CD4-positive, CD25-positive, alpha-beta regulatory T cell (primary cell): Measurements from ENCODE around the gene CLTC. TPM values are rescaled to one million over a fixed set of nuclear protein-coding genes. Genes with fewer than 3 reads are reported as not detected.
"Not testable (repeated sequence)": the region's sequence is repeated elsewhere in the genome, so short reads cannot be mapped to it uniquely, and the experiment has no call there.

Experiments
- ATAC-seq, 2 donors: fragments of 150-1000 bp; cut with Tn5 transposase; one replicate each; pipeline ENCODE4 v1.10.0; 2021; ENCODE audit warnings: low read depth in 2 of 2, moderate number of reproducible peaks in 2 of 2, moderate library complexity in 1 of 2
- DNase-seq, 3 donors: peaks; one replicate each; pipeline versions ENCODE4 v3.0.0 to v3.0.0-alpha.2; 2012 to 2022; ENCODE audit warnings: mixed read lengths in 1 of 3
- H3K27ac ChIP-seq: one replicate; pipeline ENCODE4 v1.7.0; 2013; ENCODE audit warnings: mild to moderate bottlenecking, low read length; ENCODE audit not compliant: insufficient read depth, poor library complexity, severe bottlenecking
- H3K27me3 ChIP-seq: one replicate; pipeline ENCODE4 v1.7.0; 2013; ENCODE audit warnings: low read length; ENCODE audit not compliant: control insufficient read depth, insufficient read depth
- H3K36me3 ChIP-seq: one replicate; pipeline ENCODE4 v1.7.0; 2013; ENCODE audit warnings: mild to moderate bottlenecking, low read length, moderate library complexity; ENCODE audit not compliant: control insufficient read depth, insufficient read depth
- H3K4me1 ChIP-seq: 2 replicates; pipeline ENCODE4 v1.7.0; 2013; ENCODE audit warnings: mild to moderate bottlenecking, low read length; ENCODE audit not compliant: insufficient read depth, control insufficient read depth, poor library complexity, severe bottlenecking
- H3K4me3 ChIP-seq: one replicate; pipeline ENCODE4 v1.7.0; 2013; ENCODE audit warnings: low read depth, mild to moderate bottlenecking, low read length, moderate library complexity
- H3K9me3 ChIP-seq, 2 experiments: 1 replicate in 1 of 2; 2 replicates in 1 of 2; pipeline ENCODE4 v1.7.0; 2013; ENCODE audit warnings: low read length in 2 of 2, mild to moderate bottlenecking in 1 of 2, moderate library complexity in 1 of 2; ENCODE audit not compliant: control insufficient read depth in 2 of 2
- H3K27ac Mint-ChIP-seq, 3 donors: one replicate each; pipeline ENCODE4 v1.8.0; 2020 to 2022; ENCODE audit warnings: mild to moderate bottlenecking in 3 of 3, mixed read lengths in 3 of 3, moderate library complexity in 2 of 3
- H3K27me3 Mint-ChIP-seq: one replicate; pipeline ENCODE4 v1.8.0; 2022; ENCODE audit warnings: mild to moderate bottlenecking, mixed read lengths
- H3K36me3 Mint-ChIP-seq: one replicate; pipeline ENCODE4 v1.8.0; 2020; ENCODE audit warnings: mixed read lengths
- H3K4me1 Mint-ChIP-seq, 4 donors: one replicate each; pipeline ENCODE4 v1.8.0; 2020 to 2022; ENCODE audit warnings: mixed read lengths in 4 of 4, mild to moderate bottlenecking in 1 of 4
- H3K4me3 Mint-ChIP-seq, 4 donors: one replicate each; pipeline ENCODE4 v1.8.0; 2020 to 2022; ENCODE audit warnings: mild to moderate bottlenecking in 4 of 4, mixed read lengths in 4 of 4, moderate library complexity in 3 of 4
- H3K9me3 Mint-ChIP-seq, 7 donors: one replicate each; pipeline ENCODE4 v1.8.0; 2020 to 2022; ENCODE audit warnings: mixed read lengths in 7 of 7, mild to moderate bottlenecking in 3 of 7, moderate library complexity in 2 of 7
- polyA plus RNA-seq, 4 donors: library from polyadenylated mRNA; unstranded; fragments of 300-500 nt; fragmentation: Illumina TruSeq; gene quantifications; one replicate each; pipeline ENCODE4 v1.2.3, GENCODE V29; 2021
- total RNA-seq: library from RNA; stranded (reverse); gene quantifications from one replicate; pipeline ENCODE4 v1.2.3, GENCODE V29; 2022

The CLTC gene
- total and polyA plus RNA-seq, 5 donors from 2014 or later = 37.4 to 111 (median 38.3) TPM

DNA sequence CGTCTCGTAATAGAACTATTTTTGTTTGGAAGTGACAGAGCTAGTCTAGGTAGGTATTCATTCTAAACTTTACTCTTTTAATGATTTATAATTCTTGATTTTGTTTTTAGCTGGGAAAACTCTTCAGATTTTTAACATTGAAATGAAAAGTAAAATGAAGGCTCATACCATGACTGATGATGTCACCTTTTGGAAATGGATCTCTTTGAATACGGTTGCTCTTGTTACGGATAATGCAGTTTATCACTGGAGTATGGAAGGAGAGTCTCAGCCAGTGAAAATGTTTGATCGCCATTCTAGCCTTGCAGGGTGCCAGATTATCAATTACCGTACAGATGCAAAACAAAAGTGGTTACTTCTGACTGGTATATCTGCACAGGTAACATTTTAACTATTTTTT is 27.6 kb downstream of the CLTC start:
- no peaks in the 10 kb centered on the region for H3K9me3 Mint-ChIP-seq
- ATAC-seq = no peak
- H3K36me3 Mint-ChIP-seq = peaks cover 46% of the 10 kb centered on the region
- H3K4me1 Mint-ChIP-seq = peaks cover 25 to 65% (median 49%) of the 10 kb centered on the region in 4 donors
- H3K36me3 ChIP-seq = peaks cover 81% of the 10 kb centered on the region
- peaks cover 19% of the 10 kb centered on the region for H3K4me1 ChIP-seq
- no peak overlapping the region for H3K4me3 ChIP-seq
- no peaks in the 10 kb centered on the region for H3K9me3 ChIP-seq
- H3K27me3 ChIP-seq = no peaks in the 10 kb centered on the region
- DNase-seq = no peak
- no peak overlapping the region for H3K27ac ChIP-seq
- no peak overlapping the region for H3K4me3 Mint-ChIP-seq
- no peak overlapping the region for H3K27ac Mint-ChIP-seq
- H3K27me3 Mint-ChIP-seq = no peaks in the 10 kb centered on the region

DNA sequence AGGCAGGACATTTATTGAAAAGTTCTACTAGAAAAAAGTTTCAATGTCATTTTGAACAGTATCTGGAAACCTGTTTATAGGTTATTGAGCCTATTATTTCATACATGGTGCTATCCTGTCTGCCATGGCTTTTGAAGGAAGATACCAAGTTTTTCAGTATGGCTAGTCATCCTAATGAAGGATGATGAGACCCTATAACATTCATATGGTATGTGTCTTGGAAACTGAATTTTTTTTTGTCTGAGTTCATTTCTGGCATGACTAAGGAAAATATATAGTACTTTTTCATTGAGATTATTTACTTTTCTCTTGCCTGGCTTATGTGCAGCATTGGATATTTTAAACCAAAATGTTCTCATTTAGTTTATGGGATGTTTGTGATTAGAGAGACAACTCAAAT is 30.2 kb downstream of the CLTC start:
- Histone ChIP-seq H3K4me1 (peaks cover 8% of the 10 kb centered on the region), H3K4me3 (no peak overlapping the region), H3K27ac (no peak overlapping the region), H3K9me3 (no peaks in the 10 kb centered on the region), H3K27me3 (no peaks in the 10 kb centered on the region), H3K36me3 (peaks cover 91% of the 10 kb centered on the region)
- Mint-ChIP-seq H3K4me1 (peaks cover 13 to 46% (median 39%) of the 10 kb centered on the region in 4 donors), H3K27ac (no peak overlapping the region), H3K27me3 (no peaks in the 10 kb centered on the region), H3K4me3 (no peak overlapping the region), H3K36me3 (peaks cover 57% of the 10 kb centered on the region), H3K9me3 (no peaks in the 10 kb centered on the region)
- no peak for DNase-seq
- ATAC-seq = no peak

DNA sequence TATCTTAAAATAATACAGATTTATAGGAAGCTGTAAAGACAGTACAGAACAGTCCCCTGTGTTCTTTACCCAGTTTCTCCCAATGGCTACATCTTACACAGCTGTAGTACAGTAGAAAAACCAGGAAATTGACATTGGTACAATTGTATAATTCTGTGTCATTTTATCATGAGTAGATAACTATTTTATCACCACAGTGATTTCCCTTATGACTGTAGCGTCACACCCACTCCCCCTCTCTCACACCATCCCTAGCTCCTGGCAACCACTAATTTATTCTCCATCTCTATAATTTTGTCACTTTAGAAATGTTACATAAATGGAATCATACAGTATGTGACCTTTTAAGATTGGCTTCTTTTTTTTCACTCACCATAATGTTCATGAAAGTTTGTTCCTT is 30.9 kb downstream of the CLTC start:
- Histone ChIP-seq H3K27me3 (no peaks in the 10 kb centered on the region), H3K27ac (no peak overlapping the region), H3K4me1 (peaks cover 8% of the 10 kb centered on the region), H3K4me3 (no peak overlapping the region), H3K9me3 (no peaks in the 10 kb centered on the region), H3K36me3 (peaks cover 90% of the 10 kb centered on the region)
- no peaks in the 10 kb centered on the region for H3K27me3 Mint-ChIP-seq
- peaks cover 18 to 46% (median 38%) of the 10 kb centered on the region in 4 donors for H3K4me1 Mint-ChIP-seq
- peaks cover 59% of the 10 kb centered on the region for H3K36me3 Mint-ChIP-seq
- DNase-seq = no peak
- H3K27ac Mint-ChIP-seq = peak overlapping the region in 2 of 3 donors; percentile 16 to 58
- H3K9me3 Mint-ChIP-seq = no peaks in the 10 kb centered on the region
- no peak for ATAC-seq
- no peak overlapping the region for H3K4me3 Mint-ChIP-seq

DNA sequence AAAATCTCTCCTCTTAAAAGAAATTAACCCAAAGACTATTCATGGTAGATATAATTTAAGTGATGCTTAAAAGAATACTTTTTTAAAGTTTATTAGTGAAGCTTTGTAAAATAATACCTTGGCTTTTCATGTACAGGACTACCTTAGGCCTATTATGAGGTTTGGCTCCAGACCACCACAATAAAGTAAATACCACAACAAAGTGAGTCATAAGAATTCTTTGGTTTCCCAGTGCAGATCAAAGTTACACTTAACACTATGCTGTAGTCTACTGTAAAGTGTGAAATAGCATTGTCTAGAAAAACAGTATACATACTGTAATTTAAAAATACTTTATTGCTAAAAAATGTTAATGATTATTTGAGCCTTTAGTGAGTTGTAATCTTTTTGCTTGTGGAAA is 31.7 kb downstream of the CLTC start:
- Histone ChIP-seq H3K4me1 (peaks cover 8% of the 10 kb centered on the region), H3K27me3 (no peaks in the 10 kb centered on the region), H3K36me3 (peaks cover 90% of the 10 kb centered on the region), H3K27ac (no peak overlapping the region), H3K4me3 (no peak overlapping the region), H3K9me3 (no peaks in the 10 kb centered on the region)
- Mint-ChIP-seq H3K4me3 (no peak overlapping the region), H3K36me3 (peaks cover 59% of the 10 kb centered on the region), H3K4me1 (peaks cover 18 to 45% (median 37%) of the 10 kb centered on the region in 4 donors), H3K9me3 (no peaks in the 10 kb centered on the region), H3K27me3 (no peaks in the 10 kb centered on the region), H3K27ac (no peak overlapping the region)
- DNase-seq (peak in 1 of 3 donors; percentile 7), ATAC-seq (no peak)

DNA sequence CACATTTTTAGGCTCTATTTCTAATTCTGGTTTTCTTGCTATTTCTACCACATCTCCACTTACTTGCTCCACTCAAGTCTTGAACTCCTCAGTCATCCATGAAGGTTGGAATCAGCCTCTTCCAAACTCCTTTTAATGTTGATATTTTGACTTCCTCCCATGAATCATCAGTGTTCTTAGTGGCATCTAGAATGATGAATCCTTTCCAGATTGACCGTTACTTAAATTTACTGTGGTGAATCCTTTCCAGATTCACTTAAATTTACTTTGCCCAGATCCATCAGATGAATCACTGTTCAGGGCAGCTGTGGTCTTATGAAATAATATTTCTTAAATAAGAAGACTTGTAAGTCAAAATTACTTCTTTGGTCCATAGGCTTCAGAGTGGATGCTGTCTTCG is 32.4 kb downstream of the CLTC start:
- H3K9me3 ChIP-seq = no peaks in the 10 kb centered on the region
- Mint-ChIP-seq H3K4me3 (peak overlapping the region in 1 of 4 donors; percentile 4), H3K4me1 (peaks cover 18 to 37% (median 30%) of the 10 kb centered on the region in 4 donors), H3K27ac (no peak overlapping the region), H3K36me3 (peaks cover 53% of the 10 kb centered on the region), H3K27me3 (no peaks in the 10 kb centered on the region), H3K9me3 (no peaks in the 10 kb centered on the region)
- peaks cover 8% of the 10 kb centered on the region for H3K4me1 ChIP-seq
- DNase-seq (no peak), ATAC-seq (no peak)
- peaks cover 89% of the 10 kb centered on the region for H3K36me3 ChIP-seq
- H3K4me3 ChIP-seq = no peak overlapping the region
- no peak overlapping the region for H3K27ac ChIP-seq
- no peaks in the 10 kb centered on the region for H3K27me3 ChIP-seq

DNA sequence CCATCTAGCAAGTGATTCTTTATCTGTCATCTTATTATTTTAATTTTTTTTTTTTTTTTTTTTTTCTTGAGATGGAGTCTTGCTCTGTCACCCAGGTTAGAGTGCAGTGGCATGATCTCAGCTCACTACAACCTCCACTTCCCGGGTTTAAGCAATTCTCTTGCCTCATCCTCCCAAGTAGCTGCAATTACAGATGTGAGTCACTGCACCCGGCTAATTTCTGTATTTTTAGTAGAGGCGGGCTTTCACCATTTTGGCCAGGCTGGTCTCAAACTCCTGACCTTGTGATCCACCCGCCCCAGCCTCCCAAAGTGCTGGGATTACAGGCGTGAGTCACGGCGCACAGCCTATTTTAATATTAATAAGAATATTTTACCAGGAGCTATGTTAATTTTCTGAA is 36.9 kb downstream of the CLTC start:
- H3K27ac ChIP-seq, DNase-seq: not testable (repeated sequence)
- peaks cover 5 to 11% (median 7%) of the 10 kb centered on the region in 4 donors for H3K4me1 Mint-ChIP-seq

DNA sequence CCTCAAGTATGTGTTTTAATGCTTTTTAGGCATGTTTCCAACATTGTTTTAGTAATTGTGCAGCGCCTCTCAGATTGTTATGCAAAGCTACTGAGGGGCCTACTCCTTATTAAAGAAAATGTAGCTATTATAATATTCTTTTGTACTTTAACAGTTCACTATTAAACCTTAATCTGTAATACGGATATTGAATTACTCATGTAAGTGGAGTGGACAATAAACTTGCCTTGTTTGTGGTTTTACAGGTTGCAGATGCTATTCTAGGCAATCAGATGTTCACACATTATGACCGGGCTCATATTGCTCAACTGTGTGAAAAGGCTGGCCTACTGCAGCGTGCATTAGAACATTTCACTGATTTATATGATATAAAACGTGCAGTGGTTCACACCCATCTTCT is 46.5 kb downstream of the CLTC start:
- H3K4me3 Mint-ChIP-seq = no peak overlapping the region
- peaks cover 11 to 23% (median 18%) of the 10 kb centered on the region in 4 donors for H3K4me1 Mint-ChIP-seq
- H3K36me3 ChIP-seq = peaks cover 89% of the 10 kb centered on the region
- no peaks in the 10 kb centered on the region for H3K4me1 ChIP-seq
- no peaks in the 10 kb centered on the region for H3K9me3 ChIP-seq
- H3K9me3 Mint-ChIP-seq = no peaks in the 10 kb centered on the region
- DNase-seq (no peak), ATAC-seq (no peak)
- no peak overlapping the region for H3K4me3 ChIP-seq
- no peak overlapping the region for H3K27ac ChIP-seq
- no peak overlapping the region for H3K27ac Mint-ChIP-seq
- H3K27me3 ChIP-seq = no peaks in the 10 kb centered on the region
- peaks cover 18% of the 10 kb centered on the region for H3K36me3 Mint-ChIP-seq
- H3K27me3 Mint-ChIP-seq = no peaks in the 10 kb centered on the region

More for the DNA sequence above, 36.9 kb downstream of the CLTC start:
- not testable (repeated sequence) for H3K4me1 ChIP-seq, H3K27ac Mint-ChIP-seq, H3K4me3 Mint-ChIP-seq, H3K27me3 Mint-ChIP-seq, H3K9me3 ChIP-seq, H3K27me3 ChIP-seq, H3K9me3 Mint-ChIP-seq, H3K4me3 ChIP-seq, ATAC-seq
- H3K36me3 Mint-ChIP-seq = peaks cover 47% of the 10 kb centered on the region
- peaks cover 79% of the 10 kb centered on the region for H3K36me3 ChIP-seq

DNA sequence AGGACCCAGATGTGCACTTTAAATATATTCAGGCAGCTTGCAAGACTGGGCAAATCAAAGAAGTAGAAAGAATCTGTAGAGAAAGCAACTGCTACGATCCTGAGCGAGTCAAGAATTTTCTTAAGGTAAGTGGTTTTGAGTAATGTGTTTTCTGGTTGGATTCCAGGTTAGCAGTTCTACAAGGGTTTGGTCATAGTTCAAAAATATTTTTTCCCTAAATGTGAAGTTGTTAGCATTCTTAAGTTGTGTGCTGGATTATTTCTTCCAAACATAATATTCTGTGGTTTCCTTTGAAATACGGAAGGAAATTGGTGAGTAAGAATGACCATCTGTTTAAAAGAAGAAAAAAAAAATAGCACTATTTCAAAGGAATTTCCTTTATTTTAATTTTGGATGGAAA is 49.1 kb downstream of the CLTC start:
- H3K36me3 Mint-ChIP-seq = peaks cover 20% of the 10 kb centered on the region
- peaks cover 11 to 23% (median 18%) of the 10 kb centered on the region in 4 donors for H3K4me1 Mint-ChIP-seq
- peak overlapping the region in 2 of 3 donors; percentile 51 to 86 for H3K27ac Mint-ChIP-seq
- Histone ChIP-seq H3K27ac (peak overlapping the region; percentile 30), H3K4me1 (no peaks in the 10 kb centered on the region), H3K27me3 (no peaks in the 10 kb centered on the region), H3K9me3 (no peaks in the 10 kb centered on the region), H3K4me3 (no peak overlapping the region), H3K36me3 (peaks cover 83% of the 10 kb centered on the region)
- no peak overlapping the region for H3K4me3 Mint-ChIP-seq
- H3K9me3 Mint-ChIP-seq = no peaks in the 10 kb centered on the region
- no peak for DNase-seq
- ATAC-seq = no peak
- no peaks in the 10 kb centered on the region for H3K27me3 Mint-ChIP-seq
